ENCODE results near the gene ARHGEF37.

Gene ARHGEF37

DNA sequence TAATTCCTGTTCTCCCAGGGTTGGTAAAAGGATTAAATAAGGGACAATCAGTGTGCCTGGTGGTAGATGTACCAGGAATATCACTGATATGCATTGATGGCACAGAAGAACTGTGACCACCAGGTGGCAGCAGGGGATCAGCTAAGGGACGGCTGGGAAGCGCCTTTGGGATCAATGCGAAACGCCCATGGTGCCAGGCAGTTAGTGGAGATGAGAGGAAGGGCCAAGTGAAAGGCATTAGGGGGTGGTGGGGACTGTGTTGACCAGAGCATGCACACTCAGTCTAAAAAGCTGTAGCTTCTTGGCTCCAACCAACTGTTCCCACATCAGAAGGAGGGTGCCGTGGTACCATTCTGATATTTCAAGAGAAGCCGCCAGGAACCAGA, 55.6 kb downstream of the ARHGEF37 start:
- no peak overlapping the region for H3K4me2 ChIP-seq (ENCODE audit: low read length)
- no peaks in the 10 kb centered on the region for H3K79me2 ChIP-seq (ENCODE audit: control insufficient read depth, low read length)
- peaks cover 5% of the 10 kb centered on the region for H3K4me1 ChIP-seq (ENCODE audit: control insufficient read depth, low read length)
- no peak overlapping the region for H3K27ac ChIP-seq (ENCODE audit: low read depth, low read length)
- no peaks in the 10 kb centered on the region for H3K9me3 ChIP-seq (ENCODE audit: control insufficient read depth, insufficient read depth, low read length)
- H4K20me1 ChIP-seq (ENCODE audit: control insufficient read depth, insufficient read depth, low read depth, low read length), result no peaks in the 10 kb centered on the region
- H3F3A ChIP-seq (ENCODE audit: control insufficient read depth, insufficient read depth), result no peaks in the 10 kb centered on the region
- H3K4me3 ChIP-seq (ENCODE audit: low read length), result no peak overlapping the region
- H3K9me2 ChIP-seq (replicated peaks; ENCODE audit: control insufficient read depth, low read length), result no peaks in the 10 kb centered on the region
- TF ChIP-seq EZH2phosphoT487 (IDR thresholded peaks at IDR 0.05; ENCODE audit: borderline replicate concordance, low read length), result no peak
- TF ChIP-seq, protein P1, sequence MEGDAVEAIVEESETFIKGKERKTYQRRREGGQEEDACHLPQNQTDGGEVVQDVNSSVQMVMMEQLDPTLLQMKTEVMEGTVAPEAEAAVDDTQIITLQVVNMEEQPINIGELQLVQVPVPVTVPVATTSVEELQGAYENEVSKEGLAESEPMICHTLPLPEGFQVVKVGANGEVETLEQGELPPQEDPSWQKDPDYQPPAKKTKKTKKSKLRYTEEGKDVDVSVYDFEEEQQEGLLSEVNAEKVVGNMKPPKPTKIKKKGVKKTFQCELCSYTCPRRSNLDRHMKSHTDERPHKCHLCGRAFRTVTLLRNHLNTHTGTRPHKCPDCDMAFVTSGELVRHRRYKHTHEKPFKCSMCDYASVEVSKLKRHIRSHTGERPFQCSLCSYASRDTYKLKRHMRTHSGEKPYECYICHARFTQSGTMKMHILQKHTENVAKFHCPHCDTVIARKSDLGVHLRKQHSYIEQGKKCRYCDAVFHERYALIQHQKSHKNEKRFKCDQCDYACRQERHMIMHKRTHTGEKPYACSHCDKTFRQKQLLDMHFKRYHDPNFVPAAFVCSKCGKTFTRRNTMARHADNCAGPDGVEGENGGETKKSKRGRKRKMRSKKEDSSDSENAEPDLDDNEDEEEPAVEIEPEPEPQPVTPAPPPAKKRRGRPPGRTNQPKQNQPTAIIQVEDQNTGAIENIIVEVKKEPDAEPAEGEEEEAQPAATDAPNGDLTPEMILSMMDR (IDR thresholded peaks at IDR 0.05; ENCODE audit: low read depth, low read length, poor library complexity, severe bottlenecking), result peak; percentile 92
- peaks cover 1% of the 10 kb centered on the region; the same call in 1 of the 2 replicates for H3K36me3 ChIP-seq (ENCODE audit: control insufficient read depth, low read length)
- no peaks in the 10 kb centered on the region for H3K27me3 ChIP-seq (ENCODE audit: control insufficient read depth, low read length)

- no peaks in the 10 kb centered on the region for H3K9me3 ChIP-seq (ENCODE audit: control insufficient read depth, insufficient read depth, low read length)
- H3K27ac ChIP-seq (ENCODE audit: low read depth, low read length), result no peak overlapping the region
- no peak overlapping the region for H3K4me3 ChIP-seq (ENCODE audit: low read length)
- H4K20me1 ChIP-seq (ENCODE audit: control insufficient read depth, insufficient read depth, low read depth, low read length), result no peaks in the 10 kb centered on the region
- no peak overlapping the region for H3K4me2 ChIP-seq (ENCODE audit: low read length)
- no peaks in the 10 kb centered on the region for H3F3A ChIP-seq (ENCODE audit: control insufficient read depth, insufficient read depth)
- TF ChIP-seq EZH2phosphoT487 (IDR thresholded peaks at IDR 0.05; ENCODE audit: borderline replicate concordance, low read length), result no peak
- TF ChIP-seq, protein P1 (IDR thresholded peaks at IDR 0.05; ENCODE audit: low read depth, low read length, poor library complexity, severe bottlenecking), result no peak
- H3K4me1 ChIP-seq (ENCODE audit: control insufficient read depth, low read length), result no peaks in the 10 kb centered on the region
- H3K36me3 ChIP-seq (ENCODE audit: control insufficient read depth, low read length), result no peaks in the 10 kb centered on the region
- no peaks in the 10 kb centered on the region for H3K9me2 ChIP-seq (replicated peaks; ENCODE audit: control insufficient read depth, low read length)
- no peaks in the 10 kb centered on the region for H3K27me3 ChIP-seq (ENCODE audit: control insufficient read depth, low read length)
- no peaks in the 10 kb centered on the region for H3K79me2 ChIP-seq (ENCODE audit: control insufficient read depth, low read length)
Measured at GRCh38 chr5:149638136-149638535, 56.8 kb downstream of the ARHGEF37 start.

- H3K36me3 ChIP-seq (ENCODE audit: control insufficient read depth, low read length), result no peaks in the 10 kb centered on the region
- no peak overlapping the region for H3K4me2 ChIP-seq (ENCODE audit: low read length)
- H3F3A ChIP-seq (ENCODE audit: control insufficient read depth, insufficient read depth), result no peaks in the 10 kb centered on the region
- no peak overlapping the region for H3K4me3 ChIP-seq (ENCODE audit: low read length)
- H3K27me3 ChIP-seq (ENCODE audit: control insufficient read depth, low read length), result no peaks in the 10 kb centered on the region
- no peaks in the 10 kb centered on the region for H3K9me2 ChIP-seq (replicated peaks; ENCODE audit: control insufficient read depth, low read length)
- H4K20me1 ChIP-seq (ENCODE audit: control insufficient read depth, insufficient read depth, low read depth, low read length), result no peaks in the 10 kb centered on the region
- H3K4me1 ChIP-seq (ENCODE audit: control insufficient read depth, low read length), result no peaks in the 10 kb centered on the region
- no peaks in the 10 kb centered on the region for H3K9me3 ChIP-seq (ENCODE audit: control insufficient read depth, insufficient read depth, low read length)
- TF ChIP-seq, protein P1 (IDR thresholded peaks at IDR 0.05; ENCODE audit: low read depth, low read length, poor library complexity, severe bottlenecking), result no peak
- no peak for TF ChIP-seq EZH2phosphoT487 (IDR thresholded peaks at IDR 0.05; ENCODE audit: borderline replicate concordance, low read length)
- H3K27ac ChIP-seq (ENCODE audit: low read depth, low read length), result no peak overlapping the region
- H3K79me2 ChIP-seq (ENCODE audit: control insufficient read depth, low read length), result no peaks in the 10 kb centered on the region
Measured at GRCh38 chr5:149638546-149639241, 57.4 kb downstream of the ARHGEF37 start.
